ENCODE results near the gene KLHDC7B.

The KLHDC7B gene

GRCh38 chr22:50562523-50563412, 17.1 kb downstream of the KLHDC7B start, which contains the start of gene SYCE3:
TSS of gene SYCE3 (minus strand) at chr22:50562919. CDS start at chr22:50556405, 6,514 bp downstream.
- Histone ChIP-seq H3K27me3 (ENCODE audit: insufficient read depth, poor library complexity, severe bottlenecking) (no peaks in the 10 kb centered on the region), H3K4me3 (replicated peaks; ENCODE audit: insufficient read depth, low read length) (peak within 1 kb of the TSS; percentile 59), H3K27ac (replicated peaks) (0 out of 2 replicates have a peak within 1 kb of the TSS, but pooled peaks have one; percentile 37)
- TF ChIP-seq GABPA (IDR thresholded peaks at IDR 0.05; ENCODE audit: low read depth) (peak; percentile 33; the same call in 1 of the 2 replicates), SPI1 (IDR thresholded peaks at IDR 0.05; ENCODE audit: borderline replicate concordance, low read depth) (no peak; the same call in 1 of the 2 replicates), POLR2AphosphoS5 (IDR thresholded peaks at IDR 0.05; ENCODE audit: low read depth) (0 out of 2 replicates have a peak, but pooled peaks have one; percentile 31)
- TF ChIP-seq, protein P1, sequence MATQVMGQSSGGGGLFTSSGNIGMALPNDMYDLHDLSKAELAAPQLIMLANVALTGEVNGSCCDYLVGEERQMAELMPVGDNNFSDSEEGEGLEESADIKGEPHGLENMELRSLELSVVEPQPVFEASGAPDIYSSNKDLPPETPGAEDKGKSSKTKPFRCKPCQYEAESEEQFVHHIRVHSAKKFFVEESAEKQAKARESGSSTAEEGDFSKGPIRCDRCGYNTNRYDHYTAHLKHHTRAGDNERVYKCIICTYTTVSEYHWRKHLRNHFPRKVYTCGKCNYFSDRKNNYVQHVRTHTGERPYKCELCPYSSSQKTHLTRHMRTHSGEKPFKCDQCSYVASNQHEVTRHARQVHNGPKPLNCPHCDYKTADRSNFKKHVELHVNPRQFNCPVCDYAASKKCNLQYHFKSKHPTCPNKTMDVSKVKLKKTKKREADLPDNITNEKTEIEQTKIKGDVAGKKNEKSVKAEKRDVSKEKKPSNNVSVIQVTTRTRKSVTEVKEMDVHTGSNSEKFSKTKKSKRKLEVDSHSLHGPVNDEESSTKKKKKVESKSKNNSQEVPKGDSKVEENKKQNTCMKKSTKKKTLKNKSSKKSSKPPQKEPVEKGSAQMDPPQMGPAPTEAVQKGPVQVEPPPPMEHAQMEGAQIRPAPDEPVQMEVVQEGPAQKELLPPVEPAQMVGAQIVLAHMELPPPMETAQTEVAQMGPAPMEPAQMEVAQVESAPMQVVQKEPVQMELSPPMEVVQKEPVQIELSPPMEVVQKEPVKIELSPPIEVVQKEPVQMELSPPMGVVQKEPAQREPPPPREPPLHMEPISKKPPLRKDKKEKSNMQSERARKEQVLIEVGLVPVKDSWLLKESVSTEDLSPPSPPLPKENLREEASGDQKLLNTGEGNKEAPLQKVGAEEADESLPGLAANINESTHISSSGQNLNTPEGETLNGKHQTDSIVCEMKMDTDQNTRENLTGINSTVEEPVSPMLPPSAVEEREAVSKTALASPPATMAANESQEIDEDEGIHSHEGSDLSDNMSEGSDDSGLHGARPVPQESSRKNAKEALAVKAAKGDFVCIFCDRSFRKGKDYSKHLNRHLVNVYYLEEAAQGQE (IDR thresholded peaks at IDR 0.05; ENCODE audit: insufficient replicate concordance, low read depth): no peak
- TF ChIP-seq, protein P2, sequence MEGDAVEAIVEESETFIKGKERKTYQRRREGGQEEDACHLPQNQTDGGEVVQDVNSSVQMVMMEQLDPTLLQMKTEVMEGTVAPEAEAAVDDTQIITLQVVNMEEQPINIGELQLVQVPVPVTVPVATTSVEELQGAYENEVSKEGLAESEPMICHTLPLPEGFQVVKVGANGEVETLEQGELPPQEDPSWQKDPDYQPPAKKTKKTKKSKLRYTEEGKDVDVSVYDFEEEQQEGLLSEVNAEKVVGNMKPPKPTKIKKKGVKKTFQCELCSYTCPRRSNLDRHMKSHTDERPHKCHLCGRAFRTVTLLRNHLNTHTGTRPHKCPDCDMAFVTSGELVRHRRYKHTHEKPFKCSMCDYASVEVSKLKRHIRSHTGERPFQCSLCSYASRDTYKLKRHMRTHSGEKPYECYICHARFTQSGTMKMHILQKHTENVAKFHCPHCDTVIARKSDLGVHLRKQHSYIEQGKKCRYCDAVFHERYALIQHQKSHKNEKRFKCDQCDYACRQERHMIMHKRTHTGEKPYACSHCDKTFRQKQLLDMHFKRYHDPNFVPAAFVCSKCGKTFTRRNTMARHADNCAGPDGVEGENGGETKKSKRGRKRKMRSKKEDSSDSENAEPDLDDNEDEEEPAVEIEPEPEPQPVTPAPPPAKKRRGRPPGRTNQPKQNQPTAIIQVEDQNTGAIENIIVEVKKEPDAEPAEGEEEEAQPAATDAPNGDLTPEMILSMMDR (IDR thresholded peaks at IDR 0.05; ENCODE audit: insufficient read depth, low read length): peak; percentile 72
- peak; percentile 94 to 98 for DNase-seq (ENCODE audit: low read depth in 1 of 2, low spot score in 1 of 2)

DNA sequence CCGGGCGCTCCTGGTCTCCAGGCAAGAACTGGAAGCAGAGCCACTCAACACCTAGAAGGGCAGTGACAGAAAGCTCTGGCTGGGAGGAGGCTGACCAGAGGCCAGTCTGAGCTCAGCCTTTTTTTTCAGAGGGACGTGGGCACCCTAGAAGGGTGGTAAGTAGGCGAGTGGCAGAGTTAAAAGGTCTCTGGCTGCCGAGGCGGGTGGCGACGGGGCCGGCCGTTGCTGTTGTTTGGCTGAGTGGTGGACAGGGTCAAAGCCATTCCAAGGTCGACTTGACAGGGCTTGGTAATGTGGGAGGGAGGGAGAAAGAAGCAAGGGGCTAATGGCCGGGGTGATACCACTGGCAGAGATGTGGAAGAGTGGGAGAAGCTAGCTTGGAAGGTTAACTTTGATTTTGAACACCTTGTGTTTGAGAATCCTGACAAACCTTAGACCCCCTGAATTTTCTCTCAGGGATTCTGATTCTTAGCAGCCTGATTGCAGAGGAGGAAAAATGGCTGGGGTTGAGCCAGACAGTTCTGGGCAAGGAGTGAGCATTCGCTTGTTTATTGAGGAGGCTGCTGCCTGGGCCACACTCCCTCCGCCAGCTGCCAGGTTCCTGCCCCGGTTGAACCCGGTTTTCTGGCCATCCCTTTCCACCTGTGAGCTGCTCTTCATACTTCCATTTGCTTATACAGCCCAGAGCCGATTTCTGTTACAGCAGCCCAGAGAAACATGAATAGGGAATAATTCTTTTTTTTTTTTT, 17.9 kb downstream of the KLHDC7B start:
- H3K27me3 ChIP-seq (ENCODE audit: insufficient read depth, poor library complexity, severe bottlenecking): no peaks in the 10 kb centered on the region
- TF ChIP-seq, protein P2 (IDR thresholded peaks at IDR 0.05; ENCODE audit: insufficient read depth, low read length): no peak
- TF ChIP-seq SPI1 (IDR thresholded peaks at IDR 0.05; ENCODE audit: borderline replicate concordance, low read depth) (no peak), GABPA (IDR thresholded peaks at IDR 0.05; ENCODE audit: low read depth) (no peak), POLR2AphosphoS5 (IDR thresholded peaks at IDR 0.05; ENCODE audit: low read depth) (no peak)
- TF ChIP-seq, protein P1 (IDR thresholded peaks at IDR 0.05; ENCODE audit: insufficient replicate concordance, low read depth): no peak
- H3K4me3 ChIP-seq (replicated peaks; ENCODE audit: insufficient read depth, low read length): peak overlapping the region; percentile 59
- DNase-seq (ENCODE audit: low read depth in 1 of 2, low spot score in 1 of 2): no peak
- 0 out of 2 replicates have a peak overlapping the region, but pooled peaks have one; percentile 37 for H3K27ac ChIP-seq (replicated peaks)

GRCh38 chr22:50564289-50564688, 18.6 kb downstream of the KLHDC7B start:
- DNase-seq (ENCODE audit: low read depth in 1 of 2, low spot score in 1 of 2): no peak
- Histone ChIP-seq H3K27ac (replicated peaks) (no peak overlapping the region), H3K27me3 (ENCODE audit: insufficient read depth, poor library complexity, severe bottlenecking) (no peaks in the 10 kb centered on the region), H3K4me3 (replicated peaks; ENCODE audit: insufficient read depth, low read length) (no peak overlapping the region)
- TF ChIP-seq, protein P2 (IDR thresholded peaks at IDR 0.05; ENCODE audit: insufficient read depth, low read length): no peak
- TF ChIP-seq, protein P1 (IDR thresholded peaks at IDR 0.05; ENCODE audit: insufficient replicate concordance, low read depth): no peak
- TF ChIP-seq SPI1 (IDR thresholded peaks at IDR 0.05; ENCODE audit: borderline replicate concordance, low read depth): no peak
- no peak for TF ChIP-seq POLR2AphosphoS5 (IDR thresholded peaks at IDR 0.05; ENCODE audit: low read depth)
- TF ChIP-seq GABPA (IDR thresholded peaks at IDR 0.05; ENCODE audit: low read depth): no peak

Data from HL-60 (cell line).